Ovary (tissue), 9 donors: ENCODE results near the gene LIFR. TPM values are rescaled to one million over a fixed set of nuclear protein-coding genes. Genes with fewer than 3 reads are reported as not detected.

Experiments
- DNase-seq, 5 donors: peaks; one replicate each; pipeline ENCODE4 v3.0.0-alpha.2; 2019 to 2020
- H3K27ac ChIP-seq, 2 donors: fragments of 200-600 bp; one replicate each; pipeline versions ENCODE4 v1.5.1 to v1.8.0; 2019 to 2022
- H3K27me3 ChIP-seq: fragments of 200-600 bp; one replicate; pipeline ENCODE4 v1.8.0; 2022
- H3K36me3 ChIP-seq: fragments of 200-600 bp; sonication (generic); one replicate; pipeline ENCODE4 v1.5.1; 2019
- H3K4me1 ChIP-seq: one replicate; pipeline ENCODE4 v1.8.1; 2013; ENCODE audit warnings: mild to moderate bottlenecking, moderate library complexity; ENCODE audit not compliant: insufficient read depth
- H3K4me3 ChIP-seq: fragments of 200-600 bp; sonication (generic); one replicate; pipeline ENCODE4 v1.5.1; 2017
- H3K9me3 ChIP-seq, 2 donors: fragments of 200-600 bp in 1 of 2; sonication (generic) in 1 of 2; one replicate each; pipeline versions ENCODE4 v1.5.1 to v1.8.1; 2013 to 2019; ENCODE audit warnings: mild to moderate bottlenecking in 1 of 2, moderate library complexity in 1 of 2
- EP300 ChIP-seq: sonication (generic); formaldehyde crosslinking; IDR thresholded peaks from one replicate; pipeline ENCODE4 v1.6.1; 2017; ENCODE audit warnings: antibody characterized with exemption
- POLR2A ChIP-seq: fragments of 450-650 bp; IDR thresholded peaks from one replicate; pipeline ENCODE4 v1.6.1; 2017; ENCODE audit warnings: antibody characterized with exemption, mild to moderate bottlenecking, moderate library complexity
- WGBS, 3 donors: extraction: QIAGEN DNeasy Blood & Tissue Kit in 1 of 3; methylation state at CpG; one replicate each; pipeline versions ENCODE4 v1.1.5 to v1.1.7; 2013 to 2017; 5-methylcytosine and 5-hydroxymethylcytosine counted together
- intact Hi-C, 4 donors: fragments of 100-400 bp; cut with DNase I; formaldehyde crosslinking; loops; one replicate each; pipeline versions ENCODE4 v1.11.0 to v1.15.1; 2022 to 2023
- polyA plus RNA-seq, 2 donors: library from polyadenylated mRNA; stranded (reverse); fragments of 200-250 nt in 1 of 2; fragments of 350-450 nt in 1 of 2; fragmentation: Illumina TruSeq in 1 of 2; extraction: RNeasy Lipid Tissue Mini Kit (QIAGEN cat#74804) in 1 of 2; gene quantifications; one replicate each; pipeline ENCODE4 v1.2.3, GENCODE V29; 2013 to 2014
- total RNA-seq, 7 donors: library from RNA; depleted of rRNA in 2 of 7; stranded (reverse); fragments of >200 nt in 2 of 7; fragmentation: NEBNext Ultra II Directional in 3 of 7; extraction: Animal tissue kit (Norgen Biotek cat#: 25700) in 3 of 7; gene quantifications; one replicate each; pipeline versions ENCODE4 v1.1.0 to v1.2.4, GENCODE V29; 2016 to 2023
- TF ChIP-seq, protein P1 (sequence below), 3 donors: fragments of 450-650 bp in 2 of 3; fragments of 200-600 bp in 1 of 3; IDR thresholded peaks; one replicate each; pipeline versions ENCODE4 v1.5.1 to v1.8.0; 2016 to 2022; ENCODE audit warnings: antibody characterized with exemption in 3 of 3, mild to moderate bottlenecking in 1 of 3
- donor health status: DM: no; HTN: no; CAD: no; lungs with moderate emphysema.
- donor health status: DM: no; HTN: no; CAD: no.
- donor health status: Bipolar disorder and iron deficiency.
- donor health status: DM: yes; HTN: yes; CAD: no.
- donor health status: DM: no; HTN: no; CAD: no.
- donor health status: DM: yes; HTN: yes; CAD: no.

LIFR gene
- total and polyA plus RNA-seq, 9 donors, result 17.3 to 143 (median 89.3) TPM

- no peak for TF ChIP-seq EP300
- TF ChIP-seq POLR2A, result no peak
- TF ChIP-seq, protein P1, sequence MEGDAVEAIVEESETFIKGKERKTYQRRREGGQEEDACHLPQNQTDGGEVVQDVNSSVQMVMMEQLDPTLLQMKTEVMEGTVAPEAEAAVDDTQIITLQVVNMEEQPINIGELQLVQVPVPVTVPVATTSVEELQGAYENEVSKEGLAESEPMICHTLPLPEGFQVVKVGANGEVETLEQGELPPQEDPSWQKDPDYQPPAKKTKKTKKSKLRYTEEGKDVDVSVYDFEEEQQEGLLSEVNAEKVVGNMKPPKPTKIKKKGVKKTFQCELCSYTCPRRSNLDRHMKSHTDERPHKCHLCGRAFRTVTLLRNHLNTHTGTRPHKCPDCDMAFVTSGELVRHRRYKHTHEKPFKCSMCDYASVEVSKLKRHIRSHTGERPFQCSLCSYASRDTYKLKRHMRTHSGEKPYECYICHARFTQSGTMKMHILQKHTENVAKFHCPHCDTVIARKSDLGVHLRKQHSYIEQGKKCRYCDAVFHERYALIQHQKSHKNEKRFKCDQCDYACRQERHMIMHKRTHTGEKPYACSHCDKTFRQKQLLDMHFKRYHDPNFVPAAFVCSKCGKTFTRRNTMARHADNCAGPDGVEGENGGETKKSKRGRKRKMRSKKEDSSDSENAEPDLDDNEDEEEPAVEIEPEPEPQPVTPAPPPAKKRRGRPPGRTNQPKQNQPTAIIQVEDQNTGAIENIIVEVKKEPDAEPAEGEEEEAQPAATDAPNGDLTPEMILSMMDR (IDR thresholded peaks at IDR 0.05), result no peak
- Histone ChIP-seq H3K27ac (no peak overlapping the region), H3K36me3 (no peaks in the 10 kb centered on the region), H3K27me3 (no peaks in the 10 kb centered on the region), H3K4me3 (no peak overlapping the region), H3K9me3 (no peaks in the 10 kb centered on the region), H3K4me1 (peaks cover 1% of the 10 kb centered on the region)
- intact Hi-C loops, result no loop called here
- WGBS, 3 donors, result 38 to 54% (median 46%) methylated on average over 6 of the region's 6 CpGs
- DNase-seq, result no peak
Measured at GRCh38 chr5:38479315-38479904, 77.0 kb downstream of the LIFR start.

GRCh38 chr5:38478878-38479277 lies 77.6 kb downstream of the LIFR start:
- no peak overlapping the region for H3K27ac ChIP-seq
- H3K9me3 ChIP-seq, result no peaks in the 10 kb centered on the region
- intact Hi-C loops, result no loop called here
- DNase-seq, result no peak
- TF ChIP-seq EP300 (no peak), POLR2A (no peak)
- TF ChIP-seq, protein P1 (IDR thresholded peaks at IDR 0.05), result no peak
- H3K27me3 ChIP-seq, result no peaks in the 10 kb centered on the region
- H3K4me3 ChIP-seq, result no peak overlapping the region
- 54 to 68% (median 59%) methylated on average over 3 of the region's 3 CpGs for WGBS, 3 donors
- H3K36me3 ChIP-seq, result no peaks in the 10 kb centered on the region
- H3K4me1 ChIP-seq, result peaks cover 1% of the 10 kb centered on the region

DNA sequence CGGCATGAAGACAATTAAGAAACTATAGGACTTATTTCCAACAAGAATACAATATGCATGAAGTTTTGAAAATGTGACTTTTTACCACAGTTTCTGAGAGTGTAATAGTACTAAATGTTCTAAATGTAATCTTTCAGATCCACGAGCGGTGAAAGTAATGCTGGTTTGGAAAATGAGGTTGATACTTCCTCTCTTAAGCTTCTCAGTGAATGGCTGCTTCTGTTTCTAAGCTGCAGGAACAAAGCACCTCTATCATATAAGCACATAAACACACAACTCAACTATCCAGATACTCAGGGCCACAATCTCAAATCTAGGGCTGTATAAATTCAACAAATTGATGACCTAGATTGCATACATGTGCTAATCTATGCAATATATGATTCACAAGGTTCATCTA lies 78.3 kb downstream of the LIFR start:
- H3K4me1 ChIP-seq, result peaks cover 1% of the 10 kb centered on the region
- TF ChIP-seq POLR2A, result no peak
- TF ChIP-seq, protein P1 (IDR thresholded peaks at IDR 0.05), result no peak
- no peak for TF ChIP-seq EP300
- DNase-seq, result no peak
- H3K9me3 ChIP-seq, result no peaks in the 10 kb centered on the region
- no peak overlapping the region for H3K4me3 ChIP-seq
- no peaks in the 10 kb centered on the region for H3K27me3 ChIP-seq
- 84 to 88% (median 87%) methylated on average over 3 of the region's 3 CpGs for WGBS, 3 donors
- H3K36me3 ChIP-seq, result no peaks in the 10 kb centered on the region
- no peak overlapping the region for H3K27ac ChIP-seq
- intact Hi-C loops, result no loop called here

DNA sequence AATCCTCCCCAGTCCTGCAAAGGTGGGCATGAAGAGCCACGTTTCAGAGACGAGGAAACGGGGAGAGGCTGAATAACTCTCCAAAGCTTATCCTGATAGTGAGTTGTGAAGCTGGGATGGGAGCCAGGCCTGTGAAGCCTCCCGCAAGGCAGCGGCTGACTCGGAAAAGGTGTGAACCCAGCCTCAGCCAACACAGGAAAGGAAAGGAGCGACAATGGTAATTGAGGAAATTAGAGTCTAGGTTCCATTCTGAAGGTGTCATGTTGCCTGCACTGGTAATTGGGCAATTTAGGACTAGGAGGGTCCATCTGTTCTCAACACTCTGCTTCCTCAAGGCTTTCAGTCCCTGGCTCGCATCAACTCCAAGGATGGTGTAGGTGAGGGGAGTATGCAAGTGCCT lies 83.4 kb downstream of the LIFR start:
- H3K27ac ChIP-seq, result no peak overlapping the region
- intact Hi-C loops, result no loop called here
- WGBS, 3 donors, result 44 to 50% (median 44%) methylated on average over 8 of the region's 8 CpGs

More for the DNA sequence above, 83.4 kb downstream of the LIFR start:
- Histone ChIP-seq H3K36me3 (no peaks in the 10 kb centered on the region), H3K4me1 (peaks cover 18% of the 10 kb centered on the region), H3K4me3 (no peak overlapping the region), H3K9me3 (no peaks in the 10 kb centered on the region), H3K27me3 (no peaks in the 10 kb centered on the region)
- DNase-seq, result peak in 1 of 5 donors; percentile 32
- TF ChIP-seq EP300 (no peak), POLR2A (no peak)
- TF ChIP-seq, protein P1 (IDR thresholded peaks at IDR 0.05), result no peak
